AG10803 (cell line): ENCODE results near the gene NRBP1.

Experiments used
- DNase-seq: peaks from one replicate; pipeline ENCODE4 v3.0.0; 2010; ENCODE audit warnings: low read depth
- H3K4me3 ChIP-seq: 2 replicates; pipeline ENCODE4 v1.5.1; 2011; ENCODE audit warnings: mild to moderate bottlenecking, low read length, control low read depth
- CTCF ChIP-seq: conservative IDR thresholded peaks from 2 replicates; pipeline ENCODE4 v1.5.1; 2011; ENCODE audit warnings: mild to moderate bottlenecking, low read length, control low read depth, inconsistent platforms

NRBP1 gene

GRCh38 chr2:27442920-27443282 is 14.5 kb downstream of the NRBP1 start:
- no peak overlapping the region for H3K4me3 ChIP-seq
- no peak for DNase-seq
- no peak for TF ChIP-seq CTCF

- H3K4me3 ChIP-seq: no peak overlapping the region
- no peak for DNase-seq
- no peak for TF ChIP-seq CTCF
Measured at GRCh38 chr2:27445155-27445554, 16.7 kb downstream of the NRBP1 start.

- no peak for DNase-seq
- no peak for TF ChIP-seq CTCF
- no peak overlapping the region for H3K4me3 ChIP-seq
Measured at GRCh38 chr2:27445615-27446014, 17.2 kb downstream of the NRBP1 start.

GRCh38 chr2:27446057-27446456 is 17.6 kb downstream of the NRBP1 start:
- H3K4me3 ChIP-seq: no peak overlapping the region
- no peak for TF ChIP-seq CTCF
- DNase-seq: no peak

GRCh38 chr2:27448381-27448780 is 19.9 kb downstream of the NRBP1 start:
- TF ChIP-seq CTCF: no peak
- no peak overlapping the region for H3K4me3 ChIP-seq
- DNase-seq: no peak

GRCh38 chr2:27451095-27451494 is 22.7 kb downstream of the NRBP1 start:
- TF ChIP-seq CTCF: no peak
- DNase-seq: no peak
- no peak overlapping the region for H3K4me3 ChIP-seq

- no peak for DNase-seq
- H3K4me3 ChIP-seq: no peak overlapping the region
- TF ChIP-seq CTCF: no peak
Measured at GRCh38 chr2:27453968-27454367, 25.5 kb downstream of the NRBP1 start.
